Panc1 (cell line): Measurements from ENCODE around the gene ANP32E. TPM values are rescaled to one million over a fixed set of nuclear protein-coding genes. Genes with fewer than 3 reads are reported as not detected.
"Not testable (repeated sequence)": the region's sequence is repeated elsewhere in the genome, so short reads cannot be mapped to it uniquely, and the experiment has no call there.

Experiments used
- ATAC-seq: fragments of 200-7000 bp; cut with Tn5 transposase; 2 replicates; pipeline ENCODE4 v1.9.1; 2020; ENCODE audit warnings: mild to moderate bottlenecking, moderate library complexity
- BruUV-seq: library from RNA; stranded (reverse); fragments of 400-500 nt; replicated peaks from 2 replicates; lab custom pipeline; 2021; lab: Mats Ljungman, UMichigan
- CTCF ChIA-PET: fragments of 300-600 bp; sonication (Branson Sonifier 250); formaldehyde crosslinking; loops from one replicate; lab custom pipeline; 2022; ENCODE audit warnings: antibody characterized with exemption; lab: Charles Lee
- POLR2A ChIA-PET: fragments of 300-600 bp; sonication (Branson Sonifier 250); formaldehyde crosslinking; loops from one replicate; lab custom pipeline; 2022; ENCODE audit warnings: antibody characterized with exemption; lab: Charles Lee
- DNase-seq: peaks from one replicate; pipeline ENCODE4 v3.0.0-alpha.2; 2010; ENCODE audit warnings: low read depth, low spot score
- H3K27ac ChIP-seq: 2 replicates; pipeline ENCODE4 v1.5.1; 2011; ENCODE audit warnings: mild to moderate bottlenecking, low read length, inconsistent platforms
- H3K27me3 ChIP-seq: fragments of 200-500 bp; sonication (Bioruptor generic); 2 replicates; pipeline ENCODE4 v1.6.0; 2014; ENCODE audit warnings: low read length, inconsistent platforms; ENCODE audit not compliant: control insufficient read depth, insufficient read depth
- H3K36me3 ChIP-seq: fragments of 200-500 bp; sonication (Bioruptor generic); 2 replicates; pipeline ENCODE4 v1.5.1; 2014; ENCODE audit warnings: inconsistent platforms, mild to moderate bottlenecking, low read length, moderate library complexity; ENCODE audit not compliant: control insufficient read depth, insufficient read depth
- H3K4me1 ChIP-seq: 2 replicates; pipeline ENCODE4 v1.5.1; 2011; ENCODE audit warnings: inconsistent platforms, mild to moderate bottlenecking, low read length, moderate library complexity; ENCODE audit not compliant: control insufficient read depth, insufficient read depth
- H3K4me3 ChIP-seq, 2 experiments: 2 replicates each; pipeline ENCODE4 v1.5.1; 2011 to 2012; ENCODE audit warnings: low read depth in 2 of 2, low read length in 2 of 2, mild to moderate bottlenecking in 2 of 2, inconsistent platforms in 1 of 2, moderate library complexity in 1 of 2
- H3K9me3 ChIP-seq: fragments of 200-500 bp; sonication (Bioruptor generic); 2 replicates; pipeline ENCODE4 v1.5.1; 2014; ENCODE audit warnings: low read depth, mild to moderate bottlenecking, inconsistent platforms, low read length, moderate library complexity; ENCODE audit not compliant: control insufficient read depth, insufficient read depth
- POLR2AphosphoS5 ChIP-seq: IDR thresholded peaks from 2 replicates; pipeline ENCODE4 v1.6.1; 2012; ENCODE audit warnings: mild to moderate bottlenecking, low read depth, low read length, moderate library complexity
- SIN3A ChIP-seq: IDR thresholded peaks from 2 replicates; pipeline ENCODE4 v1.6.1; 2012; ENCODE audit warnings: low read depth, mild to moderate bottlenecking, low read length, moderate library complexity, borderline replicate concordance; ENCODE audit not compliant: insufficient read depth
- TCF7L2 ChIP-seq: IDR thresholded peaks from 2 replicates; pipeline ENCODE4 v1.6.1; 2011; ENCODE audit warnings: mild to moderate bottlenecking, low read depth, low read length, inconsistent platforms
- in situ Hi-C: cut with HindIII; loops from 2 replicates; pipeline ENCODE4 v1.10.0; 2016; ENCODE audit warnings: low sequenced_read_pairs, low pct_unique_long_range_greater_than_20kb
- intact Hi-C: fragments of 100-400 bp; cut with micrococcal nuclease; formaldehyde crosslinking; loops from one replicate; pipeline ENCODE4 v1.10.0; 2022; ENCODE audit not compliant: unreplicated experiment
- total RNA-seq: library from RNA; stranded (reverse); gene quantifications from one replicate; pipeline ENCODE4 v1.2.1, GENCODE V29; 2021; ENCODE audit not compliant: unreplicated experiment
- TF ChIP-seq, protein P1 (sequence below): fragments of 450-650 bp; IDR thresholded peaks from 2 replicates; pipeline ENCODE4 v1.5.1; 2017; ENCODE audit warnings: mild to moderate bottlenecking
- TF ChIP-seq, protein P2 (sequence below), 2 experiments: IDR thresholded peaks; 2 replicates each; pipeline ENCODE4 v1.6.1; 2011 to 2012; ENCODE audit warnings: low read depth in 2 of 2, control low read depth in 1 of 2, low read length in 1 of 2, mild to moderate bottlenecking in 1 of 2, moderate library complexity in 1 of 2; ENCODE audit not compliant: insufficient read depth in 1 of 2

Gene ANP32E
- total RNA-seq, 1 experiment from 2014 or later: 66.2 TPM

GRCh38 chr1:150187560-150187931, 48.4 kb downstream of the ANP32E start:
- in situ Hi-C loops (no loop called here), intact Hi-C loops (loop anchor here (5.0 kb wide), 1 partner anchor 115 kb away; no protein-coding TSS in a partner anchor)
- no peak overlapping the region for H3K4me3 ChIP-seq
- H3K9me3 ChIP-seq: no peaks in the 10 kb centered on the region
- no peak for TF ChIP-seq POLR2AphosphoS5
- no peak for TF ChIP-seq SIN3A
- TF ChIP-seq, protein P1, sequence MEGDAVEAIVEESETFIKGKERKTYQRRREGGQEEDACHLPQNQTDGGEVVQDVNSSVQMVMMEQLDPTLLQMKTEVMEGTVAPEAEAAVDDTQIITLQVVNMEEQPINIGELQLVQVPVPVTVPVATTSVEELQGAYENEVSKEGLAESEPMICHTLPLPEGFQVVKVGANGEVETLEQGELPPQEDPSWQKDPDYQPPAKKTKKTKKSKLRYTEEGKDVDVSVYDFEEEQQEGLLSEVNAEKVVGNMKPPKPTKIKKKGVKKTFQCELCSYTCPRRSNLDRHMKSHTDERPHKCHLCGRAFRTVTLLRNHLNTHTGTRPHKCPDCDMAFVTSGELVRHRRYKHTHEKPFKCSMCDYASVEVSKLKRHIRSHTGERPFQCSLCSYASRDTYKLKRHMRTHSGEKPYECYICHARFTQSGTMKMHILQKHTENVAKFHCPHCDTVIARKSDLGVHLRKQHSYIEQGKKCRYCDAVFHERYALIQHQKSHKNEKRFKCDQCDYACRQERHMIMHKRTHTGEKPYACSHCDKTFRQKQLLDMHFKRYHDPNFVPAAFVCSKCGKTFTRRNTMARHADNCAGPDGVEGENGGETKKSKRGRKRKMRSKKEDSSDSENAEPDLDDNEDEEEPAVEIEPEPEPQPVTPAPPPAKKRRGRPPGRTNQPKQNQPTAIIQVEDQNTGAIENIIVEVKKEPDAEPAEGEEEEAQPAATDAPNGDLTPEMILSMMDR: no peak; the same call in 1 of the 2 replicates
- TF ChIP-seq TCF7L2: no peak
- TF ChIP-seq, protein P2, sequence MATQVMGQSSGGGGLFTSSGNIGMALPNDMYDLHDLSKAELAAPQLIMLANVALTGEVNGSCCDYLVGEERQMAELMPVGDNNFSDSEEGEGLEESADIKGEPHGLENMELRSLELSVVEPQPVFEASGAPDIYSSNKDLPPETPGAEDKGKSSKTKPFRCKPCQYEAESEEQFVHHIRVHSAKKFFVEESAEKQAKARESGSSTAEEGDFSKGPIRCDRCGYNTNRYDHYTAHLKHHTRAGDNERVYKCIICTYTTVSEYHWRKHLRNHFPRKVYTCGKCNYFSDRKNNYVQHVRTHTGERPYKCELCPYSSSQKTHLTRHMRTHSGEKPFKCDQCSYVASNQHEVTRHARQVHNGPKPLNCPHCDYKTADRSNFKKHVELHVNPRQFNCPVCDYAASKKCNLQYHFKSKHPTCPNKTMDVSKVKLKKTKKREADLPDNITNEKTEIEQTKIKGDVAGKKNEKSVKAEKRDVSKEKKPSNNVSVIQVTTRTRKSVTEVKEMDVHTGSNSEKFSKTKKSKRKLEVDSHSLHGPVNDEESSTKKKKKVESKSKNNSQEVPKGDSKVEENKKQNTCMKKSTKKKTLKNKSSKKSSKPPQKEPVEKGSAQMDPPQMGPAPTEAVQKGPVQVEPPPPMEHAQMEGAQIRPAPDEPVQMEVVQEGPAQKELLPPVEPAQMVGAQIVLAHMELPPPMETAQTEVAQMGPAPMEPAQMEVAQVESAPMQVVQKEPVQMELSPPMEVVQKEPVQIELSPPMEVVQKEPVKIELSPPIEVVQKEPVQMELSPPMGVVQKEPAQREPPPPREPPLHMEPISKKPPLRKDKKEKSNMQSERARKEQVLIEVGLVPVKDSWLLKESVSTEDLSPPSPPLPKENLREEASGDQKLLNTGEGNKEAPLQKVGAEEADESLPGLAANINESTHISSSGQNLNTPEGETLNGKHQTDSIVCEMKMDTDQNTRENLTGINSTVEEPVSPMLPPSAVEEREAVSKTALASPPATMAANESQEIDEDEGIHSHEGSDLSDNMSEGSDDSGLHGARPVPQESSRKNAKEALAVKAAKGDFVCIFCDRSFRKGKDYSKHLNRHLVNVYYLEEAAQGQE (IDR thresholded peaks at IDR 0.05; ENCODE audit: insufficient read depth in 1 of 2, low read depth in 2 of 2, low read length in 1 of 2): no peak
- H3K27ac ChIP-seq: no peak overlapping the region
- CTCF ChIA-PET: interaction anchor here (0.6 to 1.4 kb wide), 9 partner anchors 15 to 303 kb away, joined by 3 to 7 read pairs (median 3); no protein-coding TSS in a partner anchor
- POLR2A ChIA-PET: interaction anchor here (0.7 kb wide), 1 partner anchor 107 kb away, joined by 3 read pairs; no protein-coding TSS in a partner anchor
- no peaks in the 10 kb centered on the region for H3K36me3 ChIP-seq
- ATAC-seq (peak; percentile 72), DNase-seq (no peak)
- no peaks in the 10 kb centered on the region for H3K27me3 ChIP-seq
- BruUV-seq: no TSS peak
- peaks cover 8% of the 10 kb centered on the region; the same call in 1 of the 2 replicates for H3K4me1 ChIP-seq

- no TSS peak for BruUV-seq
- Histone ChIP-seq H3K27ac (no peak overlapping the region), H3K27me3 (no peaks in the 10 kb centered on the region), H3K4me3 (no peak overlapping the region), H3K4me1 (peaks cover 5% of the 10 kb centered on the region; the same call in 1 of the 2 replicates), H3K36me3 (no peaks in the 10 kb centered on the region), H3K9me3 (no peaks in the 10 kb centered on the region)
- DNase-seq (peak; percentile 28), ATAC-seq (peak; percentile 86)
- TF ChIP-seq, protein P1: peak; percentile 77
- no peak for TF ChIP-seq POLR2AphosphoS5
- in situ Hi-C loops (no loop called here), intact Hi-C loops (loop anchor here (5.0 kb wide), 1 partner anchor 115 kb away; no protein-coding TSS in a partner anchor)
- ChIA-PET CTCF (interaction anchor here (0.6 to 1.4 kb wide), 19 partner anchors 15 to 302 kb away, joined by 3 to 11 read pairs (median 3); partner anchors contain the start of gene PLEKHO1), POLR2A (interaction anchor here (0.6 to 0.7 kb wide), 2 partner anchors 107 to 300 kb away, joined by 3 read pairs; no protein-coding TSS in a partner anchor)
Measured at GRCh38 chr1:150186789-150187559, 48.9 kb downstream of the ANP32E start.

- H3K27ac ChIP-seq, BruUV-seq, H3K9me3 ChIP-seq, H3K4me1 ChIP-seq, H3K27me3 ChIP-seq, H3K4me3 ChIP-seq, in situ Hi-C loops, H3K36me3 ChIP-seq, DNase-seq: not testable (repeated sequence)
- ChIA-PET CTCF (interaction anchor here (0.8 to 0.9 kb wide), 2 partner anchors 113 to 136 kb away, joined by 3 to 11 read pairs; no protein-coding TSS in a partner anchor), POLR2A (interaction anchor here (0.6 kb wide), 1 partner anchor 97 kb away, joined by 3 read pairs; no protein-coding TSS in a partner anchor)
- intact Hi-C loops: loop anchor here (5.0 kb wide), 1 partner anchor 114 kb away; no protein-coding TSS in a partner anchor
- ATAC-seq: peak; percentile 8; the same call in 1 of the 2 replicates
Measured at GRCh38 chr1:150186438-150186788, 49.5 kb downstream of the ANP32E start.
